ENCODE data around the gene SEMA3G.

Gene SEMA3G

GRCh38 chr3:52453496-52454249 lies 8.8 kb upstream of the SEMA3G start, which contains the start of gene TNNC1:
Gene TNNC1, minus strand, starts transcription at chr3:52454041. Its CDS starts 26 bp downstream, at chr3:52454015.
- no peak for DNase-seq (ENCODE audit: low read depth)

- DNase-seq (ENCODE audit: low read depth), result no peak
These were observed 7.8 kb upstream of the SEMA3G start for GRCh38 chr3:52452570-52453221.

- DNase-seq (ENCODE audit: low read depth), result no peak
These were observed 7.2 kb upstream of the SEMA3G start for GRCh38 chr3:52452126-52452525.

- no peak for DNase-seq (ENCODE audit: low read depth)
These were observed 6.6 kb upstream of the SEMA3G start for GRCh38 chr3:52451237-52452083.

- DNase-seq (ENCODE audit: low read depth), result no peak
These were observed 5.8 kb upstream of the SEMA3G start for GRCh38 chr3:52450489-52451236.

- DNase-seq (ENCODE audit: low read depth), result no peak
These were observed 2.8 kb upstream of the SEMA3G start for GRCh38 chr3:52447512-52448355.

GRCh38 chr3:52446631-52447511 lies 2.0 kb upstream of the SEMA3G start:
- DNase-seq (ENCODE audit: low read depth), result no peak

- no peak for DNase-seq (ENCODE audit: low read depth)
These were observed 1.1 kb upstream of the SEMA3G start for GRCh38 chr3:52446042-52446441.

- no peak for DNase-seq (ENCODE audit: low read depth)
These were observed 864 bp downstream of the SEMA3G start for GRCh38 chr3:52443791-52444687.

- no peak for DNase-seq (ENCODE audit: low read depth)
These were observed 1.7 kb downstream of the SEMA3G start for GRCh38 chr3:52443268-52443610.

GRCh38 chr3:52442409-52443267 lies 2.3 kb downstream of the SEMA3G start:
- DNase-seq (ENCODE audit: low read depth), result no peak

GRCh38 chr3:52441772-52442332 lies 3.1 kb downstream of the SEMA3G start:
- no peak for DNase-seq (ENCODE audit: low read depth)

- no peak for DNase-seq (ENCODE audit: low read depth)
These were observed 3.7 kb downstream of the SEMA3G start for GRCh38 chr3:52441091-52441771.

- DNase-seq (ENCODE audit: low read depth), result no peak
These were observed 4.2 kb downstream of the SEMA3G start for GRCh38 chr3:52440671-52441070.

- no peak for DNase-seq (ENCODE audit: low read depth)
These were observed 4.7 kb downstream of the SEMA3G start for GRCh38 chr3:52440249-52440551.

- no peak for DNase-seq (ENCODE audit: low read depth)
These were observed 5.3 kb downstream of the SEMA3G start for GRCh38 chr3:52439426-52440248.
